Frontal cortex (tissue), 4 donors: Measurements from ENCODE around the gene SLC10A1. TPM values are rescaled to one million over a fixed set of nuclear protein-coding genes. Genes with fewer than 3 reads are reported as not detected.
A peak's percentile ranks its signal among the peaks of the same experiment; 100 is the strongest.
"Not testable (repeated sequence)": the region's sequence is repeated elsewhere in the genome, so short reads cannot be mapped to it uniquely, and the experiment has no call there.

Experiments used
- DNase-seq, 2 donors: peaks; one replicate each; pipeline ENCODE4 v3.0.0; 2012; ENCODE audit warnings: low spot score in 2 of 2
- FAIRE-seq: peaks from 2 replicates; lab custom pipeline; 2012; peaks lifted over from hg19 to GRCh38; lab: Jason Lieb, UNC
- total RNA-seq: library from RNA; depleted of rRNA; stranded (reverse); fragments of >200 nt; gene quantifications from one replicate; pipeline ENCODE4 v1.2.3, GENCODE V29; 2014
- donor health status: control.
- donor health status: control.
- donor health status: control.

The SLC10A1 gene
- total RNA-seq, 1 donor from 2014 or later = not detected

DNA sequence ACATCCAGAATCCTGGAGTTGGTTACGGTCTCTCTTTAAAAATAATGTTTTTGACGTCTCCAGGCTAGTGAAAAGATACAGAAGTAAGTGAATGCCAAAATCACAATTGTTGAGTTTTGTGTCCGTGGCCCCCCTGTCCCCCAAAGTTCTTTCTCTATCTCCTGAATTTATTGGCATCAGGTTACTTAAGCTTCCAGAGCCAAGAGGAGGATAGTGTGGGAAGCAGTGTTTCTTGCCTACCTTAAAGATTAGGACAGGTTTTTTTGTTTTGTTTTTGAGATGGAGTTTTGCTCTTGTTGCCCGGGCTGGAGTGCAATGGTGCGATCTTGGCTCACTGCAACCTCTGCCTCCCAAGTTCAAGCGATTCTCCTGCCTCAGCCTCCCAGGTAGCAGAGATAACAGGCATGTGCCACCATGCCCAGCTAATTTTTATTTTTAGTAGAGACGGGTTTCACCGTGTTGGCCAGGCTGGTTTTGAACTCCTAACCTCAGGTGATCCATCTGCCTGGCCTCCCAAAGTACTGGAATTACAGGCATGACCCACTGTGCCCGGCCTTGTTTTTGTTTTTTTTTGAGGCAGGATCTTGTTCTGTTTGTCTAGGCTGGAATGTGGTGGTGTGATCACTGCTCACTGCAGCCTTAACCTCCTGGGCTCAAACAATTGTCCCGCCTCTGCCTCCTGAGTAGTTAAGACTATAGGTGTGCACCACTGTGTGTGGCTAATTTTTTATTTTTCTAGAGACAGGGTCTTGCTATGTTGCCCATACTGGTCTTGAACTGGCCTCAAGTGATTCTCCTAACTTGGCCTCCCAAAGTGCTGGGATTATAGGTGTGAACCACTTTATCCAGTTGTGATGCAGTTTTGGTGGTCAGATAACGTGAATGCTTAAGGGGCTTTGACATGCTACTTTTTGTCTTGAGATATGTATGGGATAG, 24.7 kb downstream of the SLC10A1 start:
- FAIRE-seq (no peak), DNase-seq (no peak)

GRCh38 chr14:69771136-69771535, 25.9 kb downstream of the SLC10A1 start:
- no peak for FAIRE-seq

GRCh38 chr14:69770559-69770958, 26.5 kb downstream of the SLC10A1 start:
- FAIRE-seq (no peak), DNase-seq (no peak)

More at GRCh38 chr14:69771136-69771535, 25.9 kb downstream of the SLC10A1 start:
- DNase-seq = no peak

GRCh38 chr14:69769623-69770022, 27.4 kb downstream of the SLC10A1 start:
- no peak for DNase-seq
- no peak for FAIRE-seq

GRCh38 chr14:69768873-69769272, 28.2 kb downstream of the SLC10A1 start:
- FAIRE-seq = no peak

DNA sequence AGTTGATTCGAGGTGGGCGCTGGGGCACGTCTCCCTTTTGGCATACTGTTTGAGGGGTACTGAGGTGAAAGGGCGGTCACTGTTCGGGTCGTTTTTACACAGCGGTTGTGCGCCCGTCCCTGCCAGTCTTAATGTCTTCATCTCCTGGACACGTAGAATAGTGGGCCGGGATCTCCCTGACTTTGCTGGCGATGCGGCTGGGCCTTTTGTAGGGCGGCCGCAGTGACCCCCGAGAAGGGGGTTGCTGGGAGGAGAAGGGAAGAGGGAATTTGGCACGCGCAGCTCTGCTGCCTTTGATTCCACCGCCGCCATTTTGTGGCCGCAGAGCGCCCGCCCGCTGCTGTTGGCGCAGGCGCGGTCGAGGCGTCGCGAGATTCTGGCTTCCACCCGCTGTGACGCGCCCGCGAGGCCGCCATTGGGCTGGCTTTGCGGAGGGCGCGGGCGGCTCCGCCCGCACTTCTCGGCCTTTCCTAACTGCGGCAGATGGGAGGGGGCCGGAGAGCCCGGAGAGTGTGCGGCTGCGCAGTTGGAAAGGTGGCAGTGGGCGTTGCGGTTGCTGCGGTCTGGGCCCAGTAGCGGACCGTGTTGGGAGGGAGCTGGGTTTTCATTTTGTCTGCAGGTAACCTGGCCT, 29.6 kb downstream of the SLC10A1 start:
- DNase-seq = peak; percentile 80 to 86
- no peak for FAIRE-seq

More at GRCh38 chr14:69768873-69769272, 28.2 kb downstream of the SLC10A1 start:
- no peak for DNase-seq

GRCh38 chr14:69766984-69767368, 30.1 kb downstream of the SLC10A1 start, which contains the start of gene SRSF5:
Gene SRSF5, plus strand, starts transcription at chr14:69767142. Its CDS starts 1,015 bp downstream, at chr14:69768157.
- DNase-seq (peak; percentile 85 to 88), FAIRE-seq (no peak)

DNA sequence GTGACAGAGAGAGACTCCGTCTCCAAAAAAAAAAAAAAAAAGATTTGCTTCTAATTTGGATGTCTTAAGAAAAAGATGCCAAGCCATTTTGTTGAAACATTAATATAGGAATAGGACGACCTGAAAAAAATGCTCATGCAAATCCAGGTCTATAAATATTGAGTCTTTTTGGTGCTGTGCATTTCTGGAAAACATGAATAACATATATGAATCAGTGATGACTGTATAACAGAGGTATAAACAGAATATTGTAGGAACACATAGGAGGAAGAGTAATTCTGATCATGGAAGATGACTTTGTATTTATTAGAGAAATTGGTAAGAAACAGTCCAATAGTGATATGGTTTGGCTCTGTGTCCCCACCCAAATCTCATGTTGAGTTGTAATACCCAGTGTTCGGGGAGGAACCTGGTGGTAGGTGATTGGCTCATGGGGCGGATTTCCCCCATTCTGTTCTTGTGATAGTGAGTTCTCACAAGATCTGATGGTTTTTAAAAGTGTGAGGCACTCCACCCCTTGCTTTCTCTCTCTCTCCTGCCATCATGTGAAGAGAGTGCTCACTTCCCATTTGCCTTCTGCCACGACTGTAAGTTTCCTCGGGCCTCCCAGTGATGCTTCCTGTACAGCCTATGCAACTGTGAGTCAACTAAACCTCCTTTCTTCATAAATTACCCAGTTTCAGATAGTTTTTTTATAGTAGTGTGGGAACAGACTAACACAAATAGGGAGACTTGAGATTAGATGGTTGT, 33.1 kb downstream of the SLC10A1 start:
- no peak for DNase-seq
- FAIRE-seq = no peak

DNA sequence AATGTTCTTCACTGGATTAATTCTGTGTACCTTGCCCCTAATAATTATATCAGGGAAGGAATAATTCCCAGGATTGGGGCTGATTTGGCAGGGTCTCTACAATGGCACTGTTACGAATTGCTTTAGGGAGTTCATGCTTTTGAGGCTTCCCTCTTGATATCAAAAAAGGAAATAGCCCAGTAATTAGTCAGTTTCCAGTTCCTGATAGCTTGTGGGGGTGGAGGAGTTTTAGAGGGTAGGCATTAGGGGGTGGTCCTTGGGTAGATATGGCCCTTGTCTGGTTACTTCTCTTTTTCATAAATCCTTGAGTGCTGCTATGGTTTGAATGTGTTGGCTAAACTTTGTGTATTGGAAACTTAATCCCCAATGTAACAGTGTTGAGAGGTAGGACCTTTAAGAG, 36.2 kb downstream of the SLC10A1 start:
- FAIRE-seq = no peak
- no peak for DNase-seq

DNA sequence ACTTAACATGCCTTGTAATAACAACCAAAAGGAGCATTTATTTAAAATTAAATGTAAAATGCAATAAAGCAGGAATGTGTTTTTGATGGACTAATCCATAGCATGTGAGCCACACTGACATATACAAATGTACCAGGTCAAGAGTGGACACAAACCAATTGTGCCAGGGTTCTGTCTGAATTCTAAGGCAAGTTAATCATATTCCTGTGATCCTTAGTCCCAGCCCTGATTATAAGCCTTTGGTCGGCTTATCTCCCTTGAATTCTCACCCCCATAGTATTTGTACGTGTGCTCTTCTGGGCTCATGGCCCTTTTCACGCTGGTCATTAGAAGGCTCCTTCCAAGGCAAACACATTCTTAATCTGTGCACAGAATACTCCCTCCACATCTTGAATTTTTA, 40.7 kb downstream of the SLC10A1 start:
- FAIRE-seq = no peak
- DNase-seq = no peak

- FAIRE-seq = no peak
- no peak for DNase-seq
These were observed 41.3 kb downstream of the SLC10A1 start for GRCh38 chr14:69755784-69756183.

DNA sequence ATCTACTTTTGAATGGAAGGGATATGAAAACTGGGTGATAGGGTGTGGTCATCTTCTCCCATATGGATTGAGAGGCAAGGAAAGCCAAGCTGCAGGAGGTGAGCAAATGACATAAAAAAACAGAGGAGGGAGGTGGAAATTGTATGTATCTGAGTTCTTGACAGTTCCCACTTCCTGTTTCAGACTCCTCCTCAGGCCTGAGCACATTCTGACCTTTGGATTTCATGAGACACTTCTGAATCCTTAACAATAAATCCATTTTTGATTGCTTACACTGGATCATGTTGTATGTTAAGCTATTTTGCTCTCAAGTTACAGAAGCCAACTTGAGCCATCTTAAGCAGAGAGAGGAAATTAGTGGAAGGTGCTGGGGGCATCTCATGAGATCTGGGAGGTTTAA, 41.7 kb downstream of the SLC10A1 start:
- no peak for FAIRE-seq
- no peak for DNase-seq

DNA sequence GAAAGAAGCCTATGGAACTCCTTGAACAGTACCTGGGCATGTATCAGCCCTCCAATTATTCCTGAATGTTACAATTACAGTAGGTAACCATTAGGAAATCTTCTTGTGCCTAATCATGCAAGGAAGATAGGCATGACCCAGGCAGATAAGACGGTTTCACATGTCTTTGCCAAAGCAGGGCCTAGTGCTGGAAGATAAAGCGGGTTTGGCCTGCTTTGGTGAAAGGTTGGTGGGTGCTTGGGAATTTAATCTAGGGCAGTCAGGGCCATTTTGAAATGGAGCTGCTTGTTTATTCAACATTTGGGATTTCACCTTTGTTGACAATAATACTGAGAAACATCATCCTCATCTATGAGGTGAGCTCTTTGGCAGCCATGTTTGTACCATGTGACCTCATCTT, 42.6 kb downstream of the SLC10A1 start:
- DNase-seq (no peak), FAIRE-seq (no peak)

DNA sequence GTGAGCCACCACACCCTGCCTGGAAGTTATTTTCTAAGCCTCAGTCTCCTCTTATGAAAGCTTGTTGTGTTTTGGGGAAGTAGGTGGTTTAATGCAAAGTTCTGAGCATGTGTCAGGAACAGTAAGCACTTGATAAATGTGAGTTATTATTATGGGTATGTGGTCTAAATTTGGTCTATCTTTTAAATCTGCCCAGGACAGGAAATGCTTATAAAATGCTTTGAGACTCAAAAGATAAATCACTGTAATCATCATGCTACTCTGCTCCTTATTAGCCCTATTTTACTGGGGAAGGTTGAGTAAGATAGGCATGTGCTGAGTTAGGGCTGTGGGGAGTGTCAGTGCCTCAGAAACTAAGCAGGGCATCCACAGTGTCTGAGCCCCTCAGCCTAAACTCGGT, 43.2 kb downstream of the SLC10A1 start:
- FAIRE-seq (no peak), DNase-seq (no peak)

DNA sequence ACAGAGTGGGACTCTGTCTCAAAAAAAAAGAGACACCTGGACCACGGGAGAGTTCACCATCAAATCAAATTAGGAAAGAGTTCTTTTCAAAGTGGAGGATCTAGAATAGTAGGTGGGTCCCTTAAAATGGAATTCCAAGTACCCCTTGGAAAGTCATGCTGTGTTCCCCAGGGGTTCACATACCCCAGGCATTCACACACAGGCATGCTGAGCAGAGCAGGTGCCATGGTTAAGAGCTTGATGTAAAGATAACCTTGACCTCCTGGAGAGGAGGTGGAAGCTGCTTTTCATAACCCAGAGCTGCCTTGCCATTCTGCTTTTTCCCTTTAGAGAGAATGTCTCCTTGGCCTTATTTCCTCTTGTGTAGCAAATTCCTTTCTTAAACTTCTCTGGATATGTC, 44.3 kb downstream of the SLC10A1 start:
- no peak for DNase-seq
- no peak for FAIRE-seq

GRCh38 chr14:69750495-69750894, 46.5 kb downstream of the SLC10A1 start:
- DNase-seq = no peak
- FAIRE-seq = no peak

- FAIRE-seq = no peak
These were observed 47.1 kb downstream of the SLC10A1 start for GRCh38 chr14:69749956-69750355.

DNA sequence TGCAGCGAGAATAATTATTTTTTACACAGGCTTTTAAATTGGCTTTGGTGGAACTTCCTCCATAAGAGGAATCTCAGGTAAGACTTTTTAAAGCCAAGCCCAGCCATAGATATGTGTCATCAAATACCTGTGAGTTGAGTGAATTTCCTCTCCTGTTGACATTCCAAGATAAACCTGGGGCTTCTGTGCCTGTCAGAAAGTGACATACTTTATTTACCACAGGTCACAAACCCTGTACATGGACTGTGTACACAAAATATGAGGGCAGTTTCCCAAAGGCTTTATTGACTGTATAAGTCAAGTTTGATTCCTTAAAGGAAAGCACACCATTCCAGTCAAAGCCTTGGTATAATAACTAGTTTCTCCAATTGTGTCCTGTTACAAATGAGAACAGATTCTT, 56.0 kb downstream of the SLC10A1 start:
- DNase-seq (no peak), FAIRE-seq (no peak)

More at GRCh38 chr14:69749956-69750355, 47.1 kb downstream of the SLC10A1 start:
- no peak for DNase-seq

DNA sequence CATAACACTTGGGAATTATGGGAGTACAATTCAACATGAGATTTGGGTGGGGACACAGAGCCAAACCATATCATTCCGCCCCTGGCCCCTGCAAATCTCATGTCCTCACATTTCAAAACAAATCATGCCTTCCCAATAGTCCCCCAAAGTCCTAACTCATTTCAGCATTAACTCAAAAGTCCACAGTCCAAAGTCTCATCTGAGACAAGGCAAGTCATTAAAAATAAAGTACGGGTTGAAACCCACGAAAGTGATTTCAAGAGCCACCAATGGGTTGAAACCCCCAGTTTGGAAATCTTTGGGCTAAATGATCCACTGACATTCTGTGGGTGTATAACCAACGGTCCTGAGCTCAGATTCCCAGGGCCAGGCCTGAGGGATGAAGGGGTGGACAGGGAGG, 60.6 kb downstream of the SLC10A1 start:
- FAIRE-seq, DNase-seq: not testable (repeated sequence)

- not testable (repeated sequence) for FAIRE-seq, DNase-seq
These were observed 65.0 kb downstream of the SLC10A1 start for GRCh38 chr14:69731919-69732598.
